Activated T-cell treated with anti-CD3 and anti-CD28 coated beads for 4 hours (primary cell): ENCODE measurements around the gene GCC2.
"Not testable (repeated sequence)": the region's sequence is repeated elsewhere in the genome, so short reads cannot be mapped to it uniquely, and the experiment has no call there.

ENCODE experiments used
- DNase-seq: peaks from one replicate; pipeline ENCODE4 v3.0.0-alpha.2; 2020

GCC2 gene

DNA sequence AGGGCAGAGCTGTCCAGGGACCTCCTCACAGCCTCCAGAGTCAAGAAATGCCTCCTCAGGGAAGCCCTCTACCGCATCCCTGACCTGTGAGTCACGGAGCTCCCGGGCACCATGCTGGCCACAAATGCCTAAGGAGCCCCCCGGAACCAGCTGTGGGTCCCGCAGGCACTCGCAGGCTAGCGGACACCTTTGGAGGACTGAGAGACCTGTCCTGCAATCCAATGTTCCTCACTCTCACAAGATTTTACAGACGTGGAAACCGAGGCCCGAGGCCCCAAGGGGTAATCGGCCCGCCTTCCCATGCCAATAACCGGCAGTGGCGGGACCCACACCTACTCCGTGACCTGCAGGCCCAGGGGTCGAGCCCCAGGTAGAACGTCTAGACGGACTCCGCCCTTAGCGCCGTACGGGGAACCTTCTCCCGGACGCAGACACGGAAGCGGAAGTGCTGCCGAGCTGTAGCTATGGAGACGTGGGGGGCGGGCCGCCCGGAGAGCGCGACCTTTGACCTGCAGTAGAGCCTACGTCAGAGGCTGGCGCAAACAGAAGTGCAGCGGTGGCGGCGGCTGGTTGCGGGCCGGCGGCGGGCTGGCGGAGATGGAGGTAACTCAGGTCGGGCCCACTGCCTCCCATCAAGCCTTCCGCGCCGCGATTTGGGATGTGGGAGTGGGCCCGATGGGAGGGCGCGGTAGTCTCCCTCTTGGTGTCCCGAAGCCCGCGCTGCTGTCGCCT lies at the start of gene GCC2:
Gene GCC2 (plus strand): TSS at position 529 of the 732 bp plus-strand sequence. CDS start 69 bp downstream, at position 598.
- peak; percentile 95 for DNase-seq

DNA sequence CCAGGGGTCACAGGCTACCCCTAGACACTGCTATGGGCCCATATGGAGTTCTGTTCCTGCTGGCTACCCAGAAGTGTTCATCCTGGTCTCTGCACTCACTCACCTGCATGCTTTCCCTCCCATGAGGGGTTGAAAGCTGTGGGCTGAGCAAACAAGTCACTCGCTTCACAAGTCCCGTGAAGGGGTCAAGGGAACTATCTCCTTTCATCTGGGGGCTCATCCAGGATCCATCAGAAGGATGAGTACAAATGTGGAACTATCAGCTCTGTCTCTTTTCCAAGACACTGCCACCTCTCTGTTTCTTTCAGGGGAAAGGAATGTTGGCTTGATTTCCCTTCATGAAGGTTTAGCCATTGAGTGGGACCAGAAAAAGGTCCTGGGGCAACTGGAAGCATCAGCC lies 49.5 kb upstream of the GCC2 start:
- no peak for DNase-seq

DNA sequence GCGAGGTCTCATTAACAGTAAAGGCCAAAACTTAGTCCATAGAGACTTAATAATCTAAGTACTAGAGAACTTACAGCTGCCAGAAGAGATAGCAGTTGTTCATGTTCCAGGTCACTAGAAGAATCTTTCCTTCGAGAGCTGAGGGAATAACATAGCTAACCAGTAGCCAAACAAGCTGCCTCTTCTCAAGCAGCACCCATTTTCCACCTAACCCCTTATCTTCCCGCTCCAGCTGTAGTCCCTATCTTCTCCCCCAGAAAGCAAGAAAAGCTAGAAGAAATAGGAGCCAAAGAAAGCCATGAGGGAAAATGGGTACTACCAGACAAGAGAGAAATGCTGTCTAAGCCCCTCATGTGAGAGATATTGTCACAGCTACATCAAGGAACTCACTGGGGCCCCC lies 47.2 kb upstream of the GCC2 start:
- no peak for DNase-seq

- no peak for DNase-seq
These were observed 45.5 kb upstream of the GCC2 start for GRCh38 chr2:108403494-108403893.

GRCh38 chr2:108404784-108405397 lies 44.1 kb upstream of the GCC2 start:
- no peak for DNase-seq

GRCh38 chr2:108407864-108408729 lies 40.9 kb upstream of the GCC2 start:
- no peak for DNase-seq

DNA sequence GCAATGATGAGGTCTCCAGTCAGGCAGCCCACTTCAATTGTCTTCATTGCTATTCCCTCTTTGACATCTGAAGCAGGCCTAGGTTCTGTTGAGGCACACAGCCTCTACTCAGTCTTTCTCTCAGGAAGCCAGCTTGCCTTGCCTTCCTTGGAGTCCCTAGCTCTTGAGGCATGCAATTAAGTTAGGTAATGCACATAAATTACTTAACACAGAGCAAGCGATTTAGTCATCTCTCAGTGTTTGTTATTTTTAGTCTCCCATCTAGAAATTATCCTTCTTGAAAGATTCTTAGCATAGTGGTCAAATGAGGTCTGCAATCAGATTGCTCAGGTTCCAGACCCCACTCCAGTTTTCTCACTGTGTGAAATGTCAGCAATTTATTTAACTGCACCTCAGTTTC lies 39.2 kb upstream of the GCC2 start:
- no peak for DNase-seq

GRCh38 chr2:108412995-108413710 lies 35.9 kb upstream of the GCC2 start:
- no peak for DNase-seq

- no peak for DNase-seq
These were observed 35.3 kb upstream of the GCC2 start for GRCh38 chr2:108413711-108414095.

- DNase-seq: no peak
These were observed 34.6 kb upstream of the GCC2 start for GRCh38 chr2:108414256-108414876.

GRCh38 chr2:108414945-108415344 lies 34.1 kb upstream of the GCC2 start:
- DNase-seq: no peak

GRCh38 chr2:108417254-108417653 lies 31.8 kb upstream of the GCC2 start:
- DNase-seq: no peak

- no peak for DNase-seq
These were observed 30.6 kb upstream of the GCC2 start for GRCh38 chr2:108418416-108418815.

GRCh38 chr2:108423067-108423466 lies 25.9 kb upstream of the GCC2 start:
- DNase-seq: no peak

- DNase-seq: no peak
These were observed 25.3 kb upstream of the GCC2 start for GRCh38 chr2:108423502-108424251.

GRCh38 chr2:108428286-108429009 lies 20.6 kb upstream of the GCC2 start:
- no peak for DNase-seq

GRCh38 chr2:108435578-108435977 lies 13.4 kb upstream of the GCC2 start:
- not testable (repeated sequence) for DNase-seq

DNA sequence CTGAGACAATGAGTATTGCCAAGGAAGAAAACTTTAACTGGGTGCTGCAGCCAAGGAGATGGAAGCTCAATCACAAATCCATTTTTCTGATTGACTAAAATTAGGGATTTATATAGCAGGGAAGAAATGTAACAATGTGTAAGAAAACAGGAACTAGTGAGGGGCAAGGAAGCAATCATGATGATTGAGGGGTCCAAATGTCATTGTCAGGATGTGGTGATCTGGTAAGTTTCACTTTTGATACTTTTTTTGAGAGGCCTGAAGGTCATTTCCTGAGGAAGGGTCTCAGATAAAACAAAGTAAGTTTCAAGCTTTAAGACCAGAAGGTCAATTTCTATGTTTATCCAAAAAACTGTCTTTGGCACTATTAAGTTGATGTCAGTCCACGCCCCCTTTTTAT lies 12.0 kb upstream of the GCC2 start:
- DNase-seq: no peak

GRCh38 chr2:108441712-108442111 lies 7.3 kb upstream of the GCC2 start:
- DNase-seq: no peak

- DNase-seq: no peak
These were observed 3.8 kb upstream of the GCC2 start for GRCh38 chr2:108444941-108445840.
